H54 (cell line): ENCODE data around the gene TJAP1.
A peak's percentile ranks its signal among the peaks of the same experiment; 100 is the strongest.
"Not testable (repeated sequence)": the region's sequence is repeated elsewhere in the genome, so short reads cannot be mapped to it uniquely, and the experiment has no call there.

ENCODE experiments used
- DNase-seq: peaks from one replicate; pipeline ENCODE4 v3.0.0; 2011; ENCODE audit warnings: low spot score, mixed read lengths; ENCODE audit not compliant: insufficient read length
- FAIRE-seq: peaks from 3 replicates; lab custom pipeline; 2011; peaks lifted over from hg19 to GRCh38; lab: Jason Lieb, UNC
- POLR2A ChIP-seq: IDR thresholded peaks from 2 replicates; pipeline ENCODE4 v1.6.1; 2011; ENCODE audit warnings: low read depth, mild to moderate bottlenecking, low read length

TJAP1 gene

DNA sequence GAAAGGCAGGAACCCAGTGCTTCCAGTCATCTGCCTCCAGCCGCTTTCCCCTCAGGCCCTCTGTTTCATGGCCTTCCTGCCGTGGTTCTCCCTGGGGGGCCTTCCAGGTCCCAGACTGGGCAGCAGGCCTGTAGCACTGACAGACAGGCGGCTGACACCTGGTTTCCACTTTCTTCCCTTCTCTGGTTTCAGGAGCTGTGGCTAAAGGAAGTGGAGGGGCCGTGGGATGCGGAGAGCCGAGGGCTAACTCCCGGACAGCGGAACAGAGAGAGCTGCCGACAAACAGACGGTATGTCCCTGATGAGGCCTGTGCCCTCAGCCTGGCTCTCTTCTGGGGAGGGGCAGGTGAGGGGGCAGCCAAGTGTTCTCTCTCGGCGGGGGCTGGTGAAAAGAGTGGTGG lies 20.3 kb downstream of the TJAP1 start:
- no peak for TF ChIP-seq POLR2A
- no peak for DNase-seq
- FAIRE-seq, result no peak

DNA sequence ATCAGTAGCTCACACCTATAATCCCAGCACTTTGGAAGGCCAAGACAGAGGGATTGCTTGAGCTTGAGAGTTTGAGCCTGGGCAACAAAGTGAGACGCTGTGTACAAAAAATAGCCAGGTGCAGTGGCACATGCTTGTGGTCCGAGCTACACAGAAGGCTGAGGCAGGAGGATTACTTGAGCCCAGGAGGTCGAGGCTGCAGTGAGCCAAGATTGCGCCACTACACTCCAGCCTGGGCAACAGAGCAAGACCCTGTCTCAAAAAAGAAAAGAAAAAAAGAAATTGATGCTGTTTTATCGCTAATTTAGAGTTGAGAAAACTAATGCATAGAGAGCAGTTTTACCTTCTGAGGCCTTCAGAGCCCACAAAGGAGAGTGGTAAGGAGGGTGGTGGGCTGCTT lies 20.9 kb downstream of the TJAP1 start:
- FAIRE-seq, DNase-seq: not testable (repeated sequence)

DNA sequence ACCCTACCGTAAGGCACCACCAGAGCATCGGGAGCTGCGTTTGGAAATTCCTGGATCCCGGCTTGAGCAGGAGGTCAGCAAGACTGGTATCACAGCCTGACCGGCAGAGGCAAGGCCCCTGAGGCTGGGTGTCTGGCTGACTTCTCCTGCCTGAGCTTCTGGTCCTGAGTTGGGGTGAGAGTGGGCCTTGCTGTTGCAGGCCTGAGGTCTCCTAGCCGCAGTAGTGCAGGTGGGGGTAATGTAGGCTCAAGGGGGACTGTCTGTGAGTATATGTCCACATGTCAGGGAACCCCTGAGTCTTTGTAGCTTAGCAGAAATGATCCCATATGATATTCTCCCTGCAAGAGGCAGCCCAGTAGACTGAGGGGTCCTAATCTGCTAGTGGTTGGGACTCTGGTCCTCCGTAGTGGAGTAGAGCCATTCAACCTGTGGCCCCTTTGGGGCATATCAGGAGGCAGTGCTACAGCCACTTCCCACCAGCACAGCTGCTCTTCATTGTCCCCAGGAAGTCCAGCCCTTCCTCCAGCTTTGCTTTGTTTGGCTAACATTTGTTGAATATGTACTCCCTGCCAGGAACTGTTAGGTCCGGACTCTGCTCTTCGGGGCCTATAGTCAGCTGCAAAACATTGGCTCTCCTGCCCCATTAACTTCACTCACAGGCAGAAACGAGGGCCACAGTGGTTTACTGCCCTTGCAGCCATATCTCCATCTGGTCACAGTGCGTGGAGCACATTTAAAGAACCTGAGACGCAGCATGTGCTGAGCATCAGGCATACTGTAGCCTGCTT lies 21.9 kb downstream of the TJAP1 start:
- no peak for TF ChIP-seq POLR2A
- DNase-seq, result no peak
- FAIRE-seq, result no peak

DNA sequence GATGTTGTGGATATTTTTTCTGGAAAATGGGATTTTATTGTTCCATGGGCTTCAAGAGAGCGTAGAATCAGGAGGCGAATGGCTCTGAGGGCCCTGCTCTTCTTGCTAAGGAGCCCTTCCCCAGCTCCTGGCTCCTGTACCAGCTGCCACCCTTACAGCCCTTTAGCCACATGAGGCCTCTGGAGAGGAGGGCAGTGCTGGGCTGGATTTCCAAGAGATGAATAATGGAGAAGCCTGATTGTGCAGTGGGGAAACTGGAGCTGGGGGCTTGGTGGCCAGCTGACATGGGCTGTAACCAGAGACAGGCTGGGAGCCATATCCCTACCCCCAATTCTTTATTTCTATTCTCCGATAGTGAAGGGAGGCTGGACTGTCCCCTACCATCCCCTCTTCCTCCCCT lies 23.6 kb downstream of the TJAP1 start:
- TF ChIP-seq POLR2A, result no peak
- FAIRE-seq (no peak), DNase-seq (no peak)

DNA sequence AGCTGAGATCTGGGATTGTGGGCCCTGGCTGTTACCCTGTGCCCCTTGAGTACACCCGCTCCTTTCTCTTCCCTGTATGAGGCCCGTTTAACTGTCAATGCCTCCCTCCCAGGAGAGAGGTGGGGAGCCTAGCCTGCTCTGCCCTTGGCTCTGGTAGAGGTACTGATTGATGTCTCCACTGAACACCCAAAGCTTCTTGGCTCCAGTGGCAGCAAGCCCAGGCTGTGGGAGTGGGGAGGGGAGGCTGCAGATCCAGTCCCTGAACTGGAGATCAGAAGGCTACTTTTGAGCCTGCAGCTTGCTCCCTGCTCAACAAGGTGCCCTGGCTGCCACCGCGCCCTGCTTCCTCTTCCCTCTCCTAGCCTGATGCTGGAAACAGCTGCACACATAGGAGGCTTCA lies 25.3 kb downstream of the TJAP1 start:
- FAIRE-seq (no peak), DNase-seq (no peak)
- TF ChIP-seq POLR2A, result no peak

DNA sequence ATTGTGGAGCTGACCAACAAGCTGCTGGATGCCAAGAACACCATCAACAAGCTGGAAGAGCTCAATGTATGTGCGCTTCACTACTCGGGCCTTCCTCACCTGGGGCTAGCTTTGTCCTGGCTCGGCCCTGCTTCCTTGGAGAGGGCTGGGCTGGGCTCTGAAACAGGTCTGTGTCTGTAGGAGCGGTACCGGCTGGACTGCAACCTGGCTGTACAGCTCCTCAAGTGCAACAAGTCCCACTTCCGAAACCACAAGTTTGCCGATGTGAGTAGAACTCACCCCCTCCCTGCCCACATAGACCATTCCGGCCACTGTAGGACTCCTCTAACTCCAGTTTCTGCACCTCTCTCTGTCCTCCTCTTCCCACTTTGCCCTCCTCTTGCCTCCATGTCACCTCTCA lies 26.1 kb downstream of the TJAP1 start:
- FAIRE-seq, result no peak
- TF ChIP-seq POLR2A, result no peak
- no peak for DNase-seq

DNA sequence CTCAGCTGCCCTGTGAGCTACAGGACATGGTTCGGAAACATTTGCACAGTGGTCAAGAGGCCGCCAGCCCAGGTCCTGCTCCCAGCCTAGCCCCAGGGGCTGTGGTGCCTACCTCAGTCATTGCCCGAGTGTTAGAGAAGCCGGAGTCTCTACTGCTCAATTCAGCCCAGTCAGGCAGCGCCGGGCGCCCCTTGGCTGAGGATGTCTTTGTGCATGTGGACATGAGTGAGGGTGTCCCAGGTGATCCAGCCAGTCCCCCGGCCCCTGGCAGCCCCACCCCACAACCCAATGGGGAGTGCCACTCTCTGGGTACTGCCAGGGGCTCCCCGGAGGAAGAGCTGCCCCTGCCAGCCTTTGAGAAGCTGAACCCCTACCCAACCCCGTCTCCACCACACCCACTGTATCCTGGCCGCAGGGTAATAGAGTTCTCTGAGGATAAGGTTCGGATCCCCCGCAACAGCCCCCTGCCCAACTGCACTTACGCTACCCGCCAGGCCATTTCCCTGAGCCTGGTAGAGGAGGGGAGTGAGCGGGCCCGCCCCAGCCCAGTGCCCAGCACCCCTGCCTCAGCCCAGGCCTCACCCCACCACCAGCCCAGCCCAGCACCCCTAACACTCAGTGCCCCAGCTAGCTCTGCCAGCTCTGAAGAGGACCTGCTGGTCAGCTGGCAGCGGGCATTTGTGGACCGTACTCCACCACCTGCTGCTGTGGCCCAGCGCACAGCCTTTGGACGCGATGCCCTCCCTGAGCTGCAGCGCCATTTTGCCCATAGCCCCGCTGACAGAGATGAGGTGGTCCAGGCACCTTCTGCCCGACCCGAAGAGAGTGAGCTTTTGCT lies 27.6 kb downstream of the TJAP1 start:
- DNase-seq (no peak), FAIRE-seq (no peak)
- TF ChIP-seq POLR2A, result no peak

DNA sequence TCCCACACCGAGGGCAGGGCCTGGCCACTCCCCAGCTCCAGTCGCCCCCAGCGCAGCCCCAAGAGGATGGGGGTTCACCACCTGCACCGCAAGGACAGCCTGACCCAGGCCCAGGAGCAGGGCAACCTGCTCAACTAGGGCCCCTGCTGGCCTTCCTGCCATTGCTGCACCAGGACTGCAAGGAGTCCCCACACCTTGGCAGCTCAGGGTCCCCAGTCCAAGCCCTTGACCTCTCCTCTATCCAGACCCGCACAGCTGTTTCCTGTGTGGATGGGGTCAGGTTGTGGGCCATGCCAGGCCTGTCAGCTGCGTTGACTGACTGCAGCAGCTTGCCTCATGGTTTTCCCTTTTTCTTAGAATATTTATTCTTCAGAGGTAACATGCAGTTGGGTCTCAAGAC lies 28.3 kb downstream of the TJAP1 start:
- DNase-seq (no peak), FAIRE-seq (no peak)
- no peak for TF ChIP-seq POLR2A

DNA sequence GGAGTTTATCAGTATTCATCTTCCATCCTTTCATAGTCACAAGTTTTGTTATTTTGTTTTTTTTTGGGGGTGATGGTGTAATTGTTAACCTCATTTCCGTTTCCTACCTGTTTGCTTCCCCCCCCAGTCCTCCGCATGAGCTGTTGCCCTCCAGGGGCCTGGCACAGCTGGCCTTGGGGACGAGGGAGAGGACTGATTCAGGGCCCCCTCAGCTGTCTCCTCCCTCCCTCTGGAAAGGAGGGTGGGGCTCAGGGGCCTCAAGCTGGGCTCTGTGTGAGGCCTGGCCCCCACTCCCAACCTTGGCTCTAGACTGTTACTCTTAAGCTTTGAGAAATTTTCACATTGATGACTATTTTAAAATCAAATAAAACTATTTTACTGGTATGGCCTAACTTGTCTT lies 28.8 kb downstream of the TJAP1 start:
- no peak for FAIRE-seq

DNA sequence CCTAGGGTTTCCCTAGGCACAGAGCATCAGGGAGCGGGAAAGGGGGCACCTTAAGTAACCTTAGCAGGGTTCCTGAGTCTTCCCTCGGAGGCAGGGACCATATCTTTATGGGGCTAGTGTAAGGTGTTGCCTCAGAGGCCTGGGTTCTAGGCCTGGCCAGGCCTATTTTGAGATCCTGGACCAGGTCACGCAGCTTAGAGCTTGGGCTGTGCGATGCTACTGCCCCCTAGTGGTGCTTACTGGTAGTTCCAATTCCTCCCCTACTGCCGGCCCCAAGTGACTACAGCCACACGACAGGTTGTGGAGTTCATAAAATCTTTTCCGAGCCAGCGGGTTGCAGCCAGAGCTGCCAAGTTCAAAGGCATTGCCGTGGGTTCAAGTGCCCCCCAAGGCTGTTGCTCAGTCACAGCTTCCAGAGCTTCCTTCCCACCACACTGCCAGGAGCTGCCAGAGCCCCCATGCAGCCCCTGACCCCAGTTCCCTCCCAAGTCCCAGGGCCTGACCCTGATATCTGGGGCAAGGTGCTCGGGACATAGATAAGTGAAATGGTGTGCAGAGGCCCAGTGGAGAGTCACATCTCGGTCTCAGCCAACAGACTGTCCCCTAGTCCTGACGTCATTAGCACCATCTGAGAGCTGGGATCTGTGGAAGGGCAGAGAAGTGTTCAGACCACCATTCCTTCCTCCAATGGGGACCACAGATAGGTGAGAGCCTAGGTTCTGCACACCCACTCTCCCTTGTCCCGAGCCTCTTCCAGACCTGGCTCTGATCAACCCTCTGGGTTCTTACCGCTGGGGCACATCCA lies 29.5 kb downstream of the TJAP1 start:
- FAIRE-seq (peak; percentile 45), DNase-seq (peak; percentile 76)
- TF ChIP-seq POLR2A, result no peak

More for the DNA sequence above, 28.8 kb downstream of the TJAP1 start:
- no peak for TF ChIP-seq POLR2A
- DNase-seq, result no peak

DNA sequence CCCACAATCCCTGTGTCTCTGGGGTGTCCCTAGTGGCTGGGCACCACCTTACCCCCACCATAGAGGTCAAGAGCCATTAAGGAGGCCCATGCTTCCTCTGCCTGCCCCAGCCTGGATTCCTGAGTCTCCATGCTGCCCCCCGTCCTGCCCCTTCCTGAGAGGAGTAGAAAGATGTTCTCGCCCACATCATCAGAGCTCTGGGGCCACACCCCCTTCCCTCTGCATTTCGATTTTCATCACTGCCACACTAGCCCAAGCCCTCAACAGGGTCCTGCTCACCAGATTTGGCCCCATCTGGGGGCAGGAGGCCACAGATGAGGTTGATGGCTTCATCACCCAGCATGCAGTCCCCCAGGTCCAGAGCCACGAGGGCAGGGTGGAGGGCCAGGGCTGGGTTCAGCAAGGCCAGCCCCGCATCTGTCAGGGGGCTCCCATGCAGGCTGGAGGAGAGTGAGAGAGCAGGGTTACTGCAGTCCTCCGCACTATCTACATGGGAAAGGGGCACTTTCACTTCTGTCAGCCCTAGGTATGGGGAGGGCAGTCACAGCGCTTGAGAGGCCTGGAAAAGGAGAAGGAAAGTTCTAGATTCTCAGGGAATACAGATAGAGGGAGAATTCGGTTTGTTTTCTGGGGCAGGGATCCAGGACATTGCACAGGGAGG lies 31.2 kb downstream of the TJAP1 start:
- no peak for FAIRE-seq
- no peak for TF ChIP-seq POLR2A
- no peak for DNase-seq

DNA sequence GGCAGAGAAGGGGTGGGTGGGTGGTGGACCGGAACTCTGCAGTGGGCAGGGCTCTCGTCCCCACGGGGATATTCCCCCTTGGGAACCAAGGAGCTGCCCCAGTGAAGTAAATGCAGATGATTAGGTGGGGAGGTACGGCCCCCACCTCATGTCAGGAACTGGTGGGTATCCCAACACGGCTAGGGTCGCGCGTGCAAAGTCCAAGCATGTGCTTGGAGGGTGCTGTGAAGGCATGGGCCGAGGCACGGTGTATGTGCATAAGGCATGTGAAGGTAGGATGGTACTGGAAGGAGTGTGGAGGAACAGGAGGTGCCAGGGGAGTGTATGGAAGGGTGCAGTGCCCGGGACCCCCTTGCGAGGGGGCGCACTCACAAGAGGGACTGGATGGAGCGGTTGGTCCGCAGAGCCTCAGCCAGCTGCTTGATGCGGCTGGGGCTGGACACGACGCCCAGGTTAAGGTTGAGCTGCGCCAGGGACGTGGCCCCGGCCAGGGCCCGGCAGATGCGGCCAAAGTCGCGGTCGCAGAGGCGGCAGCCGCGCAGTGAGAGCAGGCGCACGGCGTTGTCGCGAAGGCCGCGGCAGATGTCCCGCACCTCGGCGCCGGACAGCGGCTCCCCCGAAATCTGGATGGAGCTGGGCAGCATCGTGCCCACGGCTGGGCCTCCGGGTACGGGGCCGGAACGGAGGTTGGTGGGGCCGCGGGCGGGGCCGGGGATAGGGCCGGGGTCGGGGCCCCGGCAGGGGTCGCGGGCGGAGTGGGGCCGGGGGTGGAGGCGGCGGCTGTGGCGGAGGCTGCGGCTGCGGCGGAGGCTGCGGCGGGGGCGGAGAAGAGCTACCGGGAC lies 32.0 kb downstream of the TJAP1 start:
- no peak for TF ChIP-seq POLR2A
- DNase-seq (no peak), FAIRE-seq (no peak)
